ENCODE data around the gene USP10. TPM values are rescaled to one million over a fixed set of nuclear protein-coding genes. Genes with fewer than 3 reads are reported as not detected.

USP10 gene
- total and polyA plus RNA-seq, 4 donors: 28.2 to 46.1 (median 42.0) TPM

GRCh38 chr16:84725481-84726078 lies 25.8 kb downstream of the USP10 start:
- Histone ChIP-seq H3K9ac (ENCODE audit: low read depth in 1 of 2, low read length in 2 of 2) (no peak overlapping the region), H3K4me3 (ENCODE audit: low read depth in 1 of 3, low read length in 3 of 3) (no peak overlapping the region), H3K27me3 (ENCODE audit: control insufficient read depth in 4 of 4, insufficient read depth in 4 of 4, low read length in 3 of 4) (no peaks in the 10 kb centered on the region), H3K36me3 (ENCODE audit: control insufficient read depth in 4 of 4, insufficient read depth in 3 of 4, low read depth in 1 of 4, low read length in 3 of 4) (no peaks in the 10 kb centered on the region), H3K9me3 (ENCODE audit: control insufficient read depth in 4 of 4, low read length in 3 of 4) (no peaks in the 10 kb centered on the region), H3K4me1 (ENCODE audit: control insufficient read depth in 4 of 4, insufficient read depth in 4 of 4, low read length in 3 of 4) (peaks cover 7 to 23% (median 21%) of the 10 kb centered on the region in 4 donors), H3K27ac (ENCODE audit: low read depth in 1 of 2, low read length in 2 of 2) (no peak overlapping the region)
- no peak for DNase-seq (ENCODE audit: low spot score)
- TF ChIP-seq TAF1 (conservative IDR thresholded peaks at IDR 0.05) (no peak), YY1 (IDR thresholded peaks at IDR 0.05) (no peak), CTCF (IDR thresholded peaks at IDR 0.05; ENCODE audit: low read depth, low read length, missing input control) (no peak)
- 70% methylated on average over 9 of the region's 9 CpGs for WGBS

- H3K4me1 ChIP-seq (ENCODE audit: control insufficient read depth in 4 of 4, insufficient read depth in 4 of 4, low read length in 3 of 4): peaks cover 7 to 28% (median 24%) of the 10 kb centered on the region in 4 donors
- peak; percentile 91 for DNase-seq (ENCODE audit: low spot score)
- 10% methylated on average over 12 of the region's 12 CpGs for WGBS
- no peak overlapping the region for H3K4me3 ChIP-seq (ENCODE audit: low read depth in 1 of 3, low read length in 3 of 3)
- no peak overlapping the region for H3K27ac ChIP-seq (ENCODE audit: low read depth in 1 of 2, low read length in 2 of 2)
- no peaks in the 10 kb centered on the region for H3K36me3 ChIP-seq (ENCODE audit: control insufficient read depth in 4 of 4, insufficient read depth in 3 of 4, low read depth in 1 of 4, low read length in 3 of 4)
- H3K9me3 ChIP-seq (ENCODE audit: control insufficient read depth in 4 of 4, low read length in 3 of 4): no peaks in the 10 kb centered on the region
- TF ChIP-seq YY1 (IDR thresholded peaks at IDR 0.05): no peak
- no peak for TF ChIP-seq FOXA1 (IDR thresholded peaks at IDR 0.05)
- peak in 1 of 2 donors; percentile 10 for TF ChIP-seq GABPA (IDR thresholded peaks at IDR 0.05 in 1 of 2, conservative IDR thresholded peaks at IDR 0.05 in 1 of 2)
- no peak for TF ChIP-seq HNF4A (conservative IDR thresholded peaks at IDR 0.05)
- TF ChIP-seq ZBTB33 (IDR thresholded peaks at IDR 0.05): no peak
- peak; percentile 97 to 98 for TF ChIP-seq RAD21 (IDR thresholded peaks at IDR 0.05)
- TF ChIP-seq CTCF (IDR thresholded peaks at IDR 0.05; ENCODE audit: low read depth, low read length, missing input control): peak; percentile 90
- no peaks in the 10 kb centered on the region for H3K27me3 ChIP-seq (ENCODE audit: control insufficient read depth in 4 of 4, insufficient read depth in 4 of 4, low read length in 3 of 4)
- peak overlapping the region in 1 of 2 donors; percentile 42 for H3K9ac ChIP-seq (ENCODE audit: low read depth in 1 of 2, low read length in 2 of 2)
Observed at GRCh38 chr16:84726079-84726668, 26.4 kb downstream of the USP10 start.

Data from liver (tissue), 9 donors.